Endothelial cell of umbilical vein (primary cell): ENCODE results near the gene TGM3.

Experiments
- CTCF ChIP-seq, 2 donors: IDR thresholded peaks; 1 replicate in 1 of 2; 2 replicates in 1 of 2; pipeline ENCODE4 v1.5.1; 2011; ENCODE audit warnings: low read length in 2 of 2, mild to moderate bottlenecking in 2 of 2, moderate library complexity in 2 of 2, control low read depth in 1 of 2, inconsistent platforms in 1 of 2, low read depth in 1 of 2; ENCODE audit not compliant: insufficient read depth in 1 of 2; ENCODE audit errors: extremely low read depth in 1 of 2
- EZH2 ChIP-seq: IDR thresholded peaks from 2 replicates; pipeline ENCODE4 v1.6.1; 2012; ENCODE audit warnings: borderline replicate concordance, low read depth, mild to moderate bottlenecking, moderate library complexity, low read length, inconsistent platforms; ENCODE audit not compliant: severe bottlenecking
- GATA2 ChIP-seq: IDR thresholded peaks from 2 replicates; pipeline ENCODE4 v1.7.0; 2011; ENCODE audit warnings: low read depth, mild to moderate bottlenecking, moderate library complexity, mixed read lengths, low read length; ENCODE audit not compliant: insufficient read length, insufficient read depth
- MAX ChIP-seq: IDR thresholded peaks from 2 replicates; pipeline ENCODE4 v1.6.1; 2011; ENCODE audit not compliant: insufficient read depth, insufficient read length
- MYC ChIP-seq: IDR thresholded peaks from one replicate; pipeline ENCODE4 v1.6.1; 2011; ENCODE audit warnings: mild to moderate bottlenecking, low read depth, low read length
- POLR2A ChIP-seq: IDR thresholded peaks from 2 replicates; pipeline ENCODE4 v1.6.1; 2012; ENCODE audit warnings: low read depth, mild to moderate bottlenecking, control low read depth, low read length
- POLR2AphosphoS5 ChIP-seq: IDR thresholded peaks from 2 replicates; pipeline ENCODE4 v1.6.1; 2012; ENCODE audit warnings: low read depth, mild to moderate bottlenecking, control low read depth, low read length, moderate library complexity; ENCODE audit not compliant: insufficient read depth

DNA sequence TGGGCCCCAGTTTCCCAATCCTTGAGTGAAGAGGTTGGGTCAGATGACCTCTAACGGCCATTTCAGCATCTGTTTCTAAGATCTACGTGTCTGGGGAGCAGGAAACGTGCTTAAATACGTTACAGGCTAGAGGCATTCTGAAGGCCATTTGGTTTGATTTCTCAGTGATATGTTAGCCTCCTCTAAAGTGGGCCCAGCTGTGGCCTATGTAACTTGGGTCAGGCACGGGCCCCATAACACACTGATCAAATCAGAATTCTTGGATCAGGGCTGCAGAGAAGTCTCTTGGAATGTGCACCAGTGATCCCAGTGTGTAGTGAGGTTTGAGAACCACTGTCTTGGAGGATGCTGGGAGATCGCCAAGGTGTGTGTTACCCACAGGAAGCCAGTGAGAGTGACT, 36.1 kb upstream of the TGM3 start:
- no peak for TF ChIP-seq MAX
- TF ChIP-seq POLR2A = no peak
- TF ChIP-seq CTCF (IDR thresholded peaks at IDR 0.05; ENCODE audit: extremely low read depth in 1 of 2, insufficient read depth in 1 of 2, low read depth in 1 of 2, low read length in 2 of 2) = no peak
- TF ChIP-seq MYC = no peak
- TF ChIP-seq GATA2 = no peak
- no peak for TF ChIP-seq POLR2AphosphoS5
- TF ChIP-seq EZH2 = no peak
